ENCODE measurements around the gene MEF2D. TPM values are rescaled to one million over a fixed set of nuclear protein-coding genes. Genes with fewer than 3 reads are reported as not detected.

The MEF2D gene
- total RNA-seq, 1 experiment from 2014 or later, result 18.7 TPM

DNA sequence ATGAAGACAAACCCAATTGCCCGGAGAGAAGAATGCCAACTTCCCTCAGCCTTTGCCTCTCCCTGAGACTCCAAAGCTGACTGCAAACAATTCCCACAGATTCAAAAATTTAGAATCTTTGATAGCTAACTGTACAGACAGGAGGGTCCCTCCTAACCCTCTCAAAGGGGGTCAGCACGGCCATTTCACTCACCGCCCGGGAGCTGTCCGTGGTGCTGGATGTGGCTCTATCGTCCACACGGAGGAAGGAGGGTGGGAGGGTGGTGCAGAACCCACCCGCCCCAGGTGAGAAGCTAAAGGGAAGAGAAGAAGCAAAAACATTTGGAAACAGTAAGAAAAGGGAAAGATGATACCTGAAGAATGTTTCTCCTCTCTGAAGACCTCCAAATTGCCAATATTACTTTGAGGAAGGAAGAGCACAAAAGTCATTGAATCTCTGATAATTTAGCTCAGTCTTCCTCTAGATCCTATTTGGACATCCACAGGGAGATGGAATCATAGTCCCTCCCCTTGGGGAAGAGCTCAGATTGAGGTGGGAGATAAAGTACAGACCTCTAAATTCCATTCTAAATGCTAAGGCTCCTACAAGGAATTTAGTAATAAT is 86.0 kb downstream of the MEF2D start:
- Histone ChIP-seq H3K18ac (ENCODE audit: insufficient read length, low read depth, low read length) (no peak overlapping the region), H2AFZ (ENCODE audit: low read length) (no peak overlapping the region), H3K14ac (ENCODE audit: insufficient read depth, low read length) (no peak overlapping the region), H4K20me1 (ENCODE audit: control insufficient read depth, insufficient read depth, insufficient read length) (no peaks in the 10 kb centered on the region), H3T11ph (ENCODE audit: low read length) (no peak overlapping the region), H4K5ac (ENCODE audit: insufficient read length, low read depth, low read length) (no peak overlapping the region), H2AK5ac (ENCODE audit: insufficient read length, low read length) (no peak overlapping the region), H3K79me1 (ENCODE audit: insufficient read depth, low read depth, low read length, poor library complexity, severe bottlenecking) (no peaks in the 10 kb centered on the region), H3K9ac (ENCODE audit: extremely low read depth, insufficient read length, low read length) (no peak overlapping the region), H3K56ac (ENCODE audit: insufficient read length, low read depth, low read length) (no peak overlapping the region), H3K27ac (ENCODE audit: insufficient read length, low read depth, low read length) (no peak overlapping the region), H3K23me2 (ENCODE audit: insufficient read length, low read depth, low read length, poor library complexity, severe bottlenecking) (no peaks in the 10 kb centered on the region), H3K4me1 (ENCODE audit: insufficient read depth, low read length) (peaks cover 5% of the 10 kb centered on the region; the same call in 1 of the 2 replicates), H3K4ac (ENCODE audit: low read depth, low read length) (no peak overlapping the region), H2BK120ac (ENCODE audit: low read depth, low read length, poor library complexity, severe bottlenecking) (no peak overlapping the region), H3K4me2 (ENCODE audit: insufficient read depth, insufficient read length, low read length) (no peak overlapping the region), H2BK20ac (ENCODE audit: low read depth, low read length, poor library complexity, severe bottlenecking) (no peak overlapping the region), H2BK12ac (ENCODE audit: insufficient read length, low read depth, low read length) (no peak overlapping the region), H3K27me3 (ENCODE audit: insufficient read depth, low read length) (no peaks in the 10 kb centered on the region; the same call in 1 of the 2 replicates), H2BK5ac (ENCODE audit: insufficient read length, low read length) (no peak overlapping the region), H4K8ac (replicated peaks; ENCODE audit: insufficient read length, low read depth, low read length) (no peak overlapping the region), H4K91ac (ENCODE audit: insufficient read length, low read depth, low read length) (no peak overlapping the region), H3K79me2 (ENCODE audit: insufficient read depth, low read length) (no peaks in the 10 kb centered on the region), H3K23ac (ENCODE audit: insufficient read length, low read depth, low read length) (no peak overlapping the region), H3K9me3 (ENCODE audit: control insufficient read depth, low read depth, low read length) (no peaks in the 10 kb centered on the region), H2BK15ac (ENCODE audit: low read depth, low read length) (no peak overlapping the region)
- peaks cover 30 to 46% of the 10 kb centered on the region in 2 experiments for H3K4me1 Mint-ChIP-seq
- TF ChIP-seq, protein P1, sequence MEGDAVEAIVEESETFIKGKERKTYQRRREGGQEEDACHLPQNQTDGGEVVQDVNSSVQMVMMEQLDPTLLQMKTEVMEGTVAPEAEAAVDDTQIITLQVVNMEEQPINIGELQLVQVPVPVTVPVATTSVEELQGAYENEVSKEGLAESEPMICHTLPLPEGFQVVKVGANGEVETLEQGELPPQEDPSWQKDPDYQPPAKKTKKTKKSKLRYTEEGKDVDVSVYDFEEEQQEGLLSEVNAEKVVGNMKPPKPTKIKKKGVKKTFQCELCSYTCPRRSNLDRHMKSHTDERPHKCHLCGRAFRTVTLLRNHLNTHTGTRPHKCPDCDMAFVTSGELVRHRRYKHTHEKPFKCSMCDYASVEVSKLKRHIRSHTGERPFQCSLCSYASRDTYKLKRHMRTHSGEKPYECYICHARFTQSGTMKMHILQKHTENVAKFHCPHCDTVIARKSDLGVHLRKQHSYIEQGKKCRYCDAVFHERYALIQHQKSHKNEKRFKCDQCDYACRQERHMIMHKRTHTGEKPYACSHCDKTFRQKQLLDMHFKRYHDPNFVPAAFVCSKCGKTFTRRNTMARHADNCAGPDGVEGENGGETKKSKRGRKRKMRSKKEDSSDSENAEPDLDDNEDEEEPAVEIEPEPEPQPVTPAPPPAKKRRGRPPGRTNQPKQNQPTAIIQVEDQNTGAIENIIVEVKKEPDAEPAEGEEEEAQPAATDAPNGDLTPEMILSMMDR (conservative IDR thresholded peaks at IDR 0.05), result no peak
- no peaks in the 10 kb centered on the region for H3K9me3 Mint-ChIP-seq
- peaks cover 0 to 11% (median 5%) of the 10 kb centered on the region in 3 experiments; a peak in 3 of 7 replicates for H3K36me3 Mint-ChIP-seq (ENCODE audit: insufficient read depth in 1 of 3, low read depth in 3 of 3)
- WGBS (ENCODE audit: extremely low coverage, insufficient read length, low lambda C conversion rate), result no CpG with 5 or more reads among the region's 8 CpGs
- H3K4me3 Mint-ChIP-seq, result no peak overlapping the region; a peak in 1 of 5 replicates
- no peak for DNase-seq
- no peak overlapping the region for H3K27ac Mint-ChIP-seq
- H3K27me3 Mint-ChIP-seq (ENCODE audit: low read depth), result peaks cover 21% of the 10 kb centered on the region

Small RNAs within 50 kb of the gene (microRNA-seq; reads per million reads assigned to microRNA genes)
- gene MIR9-1 (ENCODE audit: borderline microRNAs expressed), result not detected

Other genes starting within 250 kb of the MEF2D start
- 100 and 103 TPM in 2 replicates for gene SMG5, start 217.9 kb downstream of the MEF2D start, total RNA-seq (2021)
- gene TMEM79, start 216.4 kb downstream of the MEF2D start, total RNA-seq (2021), result 2.1 and 2.6 TPM in 2 replicates
- 49.2 and 49.4 TPM in 2 replicates for gene GLMP, start 205.1 kb downstream of the MEF2D start, total RNA-seq (2021)
- gene VHLL, start 201.5 kb downstream of the MEF2D start, total RNA-seq (2021), result not detected in 2 replicates
- 515 and 524 TPM in 2 replicates for gene CCT3, start 162.5 kb downstream of the MEF2D start, total RNA-seq (2021)
- 2.3 and 2.4 TPM in 2 replicates for gene TSACC, start 162.2 kb downstream of the MEF2D start, total RNA-seq (2021)
- 1.4 and 1.5 TPM in 2 replicates for gene RHBG, start 131.6 kb downstream of the MEF2D start, total RNA-seq (2021)
- 24.5 and 24.7 TPM in 2 replicates for gene IQGAP3, start 71.8 kb upstream of the MEF2D start, total RNA-seq (2021)
- gene TTC24, start 78.9 kb upstream of the MEF2D start, total RNA-seq (2021), result 0.26 TPM in 1 of 2 replicates, not detected in the other
- gene NAXE, start 91.0 kb upstream of the MEF2D start, total RNA-seq (2021), result 96.6 and 100 TPM in 2 replicates
- gene GPATCH4, start 100.7 kb upstream of the MEF2D start, total RNA-seq (2021), result 64.6 and 71.7 TPM in 2 replicates
- 0.44 and 0.46 TPM in 2 replicates for gene HAPLN2, start 118.6 kb upstream of the MEF2D start, total RNA-seq (2021)
- gene BCAN, start 141.3 kb upstream of the MEF2D start, total RNA-seq (2021), result 0.88 and 1.2 TPM in 2 replicates
- gene NES, start 176.6 kb upstream of the MEF2D start, total RNA-seq (2021), result 167 and 168 TPM in 2 replicates
- 180 and 184 TPM in 2 replicates for gene CRABP2, start 204.8 kb upstream of the MEF2D start, total RNA-seq (2021)
- gene METTL25B, start 227.7 kb upstream of the MEF2D start, total RNA-seq (2021), result 24.4 and 26.2 TPM in 2 replicates
- 52.4 and 57.6 TPM in 2 replicates for gene ISG20L2, start 228.0 kb upstream of the MEF2D start, total RNA-seq (2021)
- gene MRPL24, start 240.3 kb upstream of the MEF2D start, total RNA-seq (2021), result 27.3 and 29.0 TPM in 2 replicates